ENCODE measurements around the gene USP10. TPM values are rescaled to one million over a fixed set of nuclear protein-coding genes. Genes with fewer than 3 reads are reported as not detected.

The USP10 gene
- total RNA-seq, 1 donor: 61.7 TPM

DNA sequence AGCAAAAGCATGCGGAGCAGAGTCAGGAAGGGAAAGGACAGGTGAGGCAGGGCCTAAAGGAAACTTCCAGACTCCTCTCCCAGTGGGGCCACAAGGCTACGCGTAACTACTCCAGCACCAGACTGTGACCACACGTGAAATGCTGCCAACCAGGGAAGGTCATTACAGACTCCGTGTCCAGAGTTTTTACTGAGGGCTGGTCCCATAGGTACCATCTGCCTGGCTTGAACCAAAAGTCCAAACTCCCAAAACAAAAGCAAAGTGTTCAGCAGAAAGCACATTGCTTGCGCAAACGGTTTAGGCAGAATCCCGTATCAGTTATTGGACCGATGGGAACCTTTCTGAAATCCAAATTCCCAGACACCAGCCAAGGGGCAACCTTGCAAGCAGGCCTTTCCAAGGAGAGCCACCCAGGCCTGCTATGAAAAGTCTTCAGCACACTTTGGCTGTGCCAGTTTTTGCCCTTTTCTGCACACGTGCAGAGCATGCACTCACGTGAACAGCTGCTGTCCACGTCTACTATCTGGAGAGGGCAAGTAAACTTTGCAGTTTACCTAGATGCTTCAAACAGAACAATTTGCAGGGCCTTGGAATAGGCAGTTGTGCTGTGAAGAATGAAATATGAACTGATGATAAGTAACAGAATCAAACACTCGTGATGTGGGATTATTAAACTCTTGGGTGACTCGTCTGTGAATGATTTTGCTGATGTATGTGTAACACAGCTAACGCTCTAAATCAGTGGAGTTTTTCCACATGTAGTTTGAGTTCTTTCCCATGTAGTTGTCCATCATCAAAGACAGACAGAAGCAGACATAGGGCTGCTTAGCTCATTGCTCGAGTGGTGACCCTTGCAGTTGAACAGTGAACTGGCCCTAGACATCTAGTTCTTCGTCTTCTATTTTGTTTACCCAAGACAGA, 61.9 kb downstream of the USP10 start:
- no peak overlapping the region for H3K4me3 ChIP-seq (ENCODE audit: low read depth, low read length)
- DNase-seq (ENCODE audit: low read depth): peak; percentile 49

DNA sequence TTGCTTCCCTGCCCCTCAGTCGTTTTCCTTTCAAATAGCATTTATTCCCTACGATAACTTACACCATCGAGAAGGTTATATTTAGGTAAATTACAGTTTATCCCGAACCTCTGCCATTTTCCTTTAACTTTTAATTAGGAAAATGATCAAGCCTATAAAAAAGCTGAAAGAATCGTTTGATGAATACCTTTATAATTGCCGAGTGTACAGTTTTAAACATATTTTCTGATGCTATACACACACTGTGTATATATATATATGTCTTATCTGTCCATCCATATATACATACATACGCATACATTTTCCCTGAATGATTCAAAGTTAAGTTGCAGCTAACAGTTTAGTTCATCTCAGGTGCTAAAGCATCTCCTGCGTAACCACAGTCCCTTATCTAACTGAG, 63.4 kb downstream of the USP10 start:
- no peak for DNase-seq (ENCODE audit: low read depth)
- no peak for TF ChIP-seq CTCF (IDR thresholded peaks at IDR 0.05; ENCODE audit: insufficient read depth, low read length)
- no peak overlapping the region for H3K4me3 ChIP-seq (ENCODE audit: low read depth, low read length)

More for the DNA sequence above, 61.9 kb downstream of the USP10 start:
- no peak for TF ChIP-seq CTCF (IDR thresholded peaks at IDR 0.05; ENCODE audit: insufficient read depth, low read length)

GRCh38 chr16:84763629-84764028, 63.8 kb downstream of the USP10 start:
- no peak for TF ChIP-seq CTCF (IDR thresholded peaks at IDR 0.05; ENCODE audit: insufficient read depth, low read length)
- no peak overlapping the region for H3K4me3 ChIP-seq (ENCODE audit: low read depth, low read length)
- no peak for DNase-seq (ENCODE audit: low read depth)

DNA sequence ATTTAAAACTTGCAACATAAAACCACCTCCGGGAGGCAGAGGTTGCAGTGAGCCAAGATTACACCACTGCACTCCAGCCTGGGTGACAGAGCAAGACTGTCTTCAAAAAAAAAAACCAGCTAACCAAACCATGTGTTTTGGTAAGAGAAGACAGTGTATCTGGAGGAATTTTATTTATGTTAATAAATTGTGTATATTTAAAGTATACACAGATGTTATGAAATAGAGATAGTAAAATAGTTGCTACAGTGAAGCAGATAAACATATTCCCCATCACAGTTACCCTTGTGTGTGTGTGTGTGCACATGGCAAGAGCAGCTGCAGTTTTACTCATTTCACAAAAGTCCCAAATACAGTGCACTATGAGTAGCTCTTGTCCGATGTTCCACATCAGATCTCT, 65.2 kb downstream of the USP10 start:
- TF ChIP-seq CTCF (IDR thresholded peaks at IDR 0.05; ENCODE audit: insufficient read depth, low read length): no peak
- DNase-seq (ENCODE audit: low read depth): no peak
- no peak overlapping the region for H3K4me3 ChIP-seq (ENCODE audit: low read depth, low read length)

DNA sequence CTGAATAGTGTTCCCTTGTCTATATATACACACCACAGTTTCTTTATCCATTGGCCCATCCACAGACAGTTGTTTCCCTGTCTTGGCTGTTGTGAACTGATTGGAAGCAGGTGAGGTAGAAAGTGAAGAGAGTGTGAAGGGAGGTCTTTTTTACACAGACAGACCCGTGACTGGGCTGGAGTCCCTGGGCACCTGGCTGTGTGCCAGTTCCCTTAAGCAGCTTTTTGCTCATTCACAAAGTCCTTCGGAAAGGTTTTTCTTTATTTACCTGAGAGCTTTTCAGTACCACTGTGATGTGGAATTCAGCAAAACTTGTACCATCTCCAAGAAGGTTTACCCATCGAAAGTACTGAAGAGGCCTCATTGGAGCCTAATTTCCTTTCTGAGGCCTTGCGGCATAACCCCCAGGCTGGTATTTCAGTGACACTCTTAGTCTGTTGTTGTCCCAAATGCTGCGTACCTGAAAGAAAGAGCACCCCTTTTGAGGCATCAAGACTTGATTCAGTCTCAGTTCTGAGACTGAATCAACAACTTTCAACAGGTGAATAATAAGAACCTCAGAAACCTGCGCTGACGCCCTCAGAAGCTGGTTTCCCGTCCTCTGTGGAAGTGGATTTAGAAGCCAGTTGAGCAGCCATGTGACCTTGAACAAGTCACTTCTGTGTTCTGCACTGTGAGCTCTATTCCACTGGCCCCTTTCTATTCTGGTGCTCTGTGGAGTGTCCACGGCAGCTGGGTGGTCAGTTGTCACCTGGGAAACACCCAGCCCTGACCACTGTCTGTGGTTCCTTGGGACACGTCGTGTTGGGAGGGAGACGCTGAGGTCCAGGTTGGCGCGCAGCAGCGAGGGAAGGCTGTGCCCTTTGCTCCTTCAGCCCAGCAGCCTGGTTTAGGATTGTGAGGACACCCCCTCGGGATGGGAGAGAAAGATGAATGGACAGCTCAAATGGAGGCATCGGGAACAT, 66.1 kb downstream of the USP10 start:
- TF ChIP-seq CTCF (IDR thresholded peaks at IDR 0.05; ENCODE audit: insufficient read depth, low read length): no peak
- H3K4me3 ChIP-seq (ENCODE audit: low read depth, low read length): no peak overlapping the region
- no peak for DNase-seq (ENCODE audit: low read depth)

DNA sequence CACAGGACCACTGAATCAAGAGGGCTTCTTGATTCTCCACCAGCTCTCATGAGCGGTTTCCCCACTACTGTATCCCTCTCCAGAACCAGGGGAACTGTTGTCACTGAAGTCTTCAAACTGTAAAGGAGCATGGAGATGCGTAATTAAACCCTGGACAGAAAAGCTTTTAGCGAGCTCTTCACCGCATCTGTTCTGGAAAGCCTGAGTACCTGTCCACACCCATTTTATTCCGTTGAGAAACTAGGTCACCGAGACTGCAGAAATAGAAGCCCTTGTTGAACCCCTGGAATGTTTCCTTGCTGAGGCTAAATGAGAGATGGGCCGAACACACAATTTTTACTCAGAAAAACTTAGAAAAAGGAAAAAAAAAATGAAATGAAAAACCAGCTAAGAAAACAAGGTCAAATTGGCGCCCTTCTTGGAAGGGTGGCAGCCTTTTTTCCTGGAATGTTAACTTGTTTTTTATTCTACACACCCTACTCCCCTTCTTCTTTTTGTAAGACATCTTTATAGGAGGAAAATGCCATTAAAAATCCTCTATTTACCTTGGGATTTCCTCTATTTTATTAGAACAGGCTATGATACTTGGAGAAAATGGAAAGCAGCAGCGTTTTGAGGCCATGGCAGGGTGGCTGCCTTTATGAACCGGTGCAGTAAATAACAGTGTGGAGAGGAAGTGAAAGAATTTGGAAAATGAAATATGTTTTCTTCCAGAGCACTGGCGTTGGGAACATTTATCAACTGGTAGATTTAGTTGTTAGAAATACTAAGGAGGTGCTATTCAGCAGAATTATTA, 67.4 kb downstream of the USP10 start:
- H3K4me3 ChIP-seq (ENCODE audit: low read depth, low read length): no peak overlapping the region
- no peak for TF ChIP-seq CTCF (IDR thresholded peaks at IDR 0.05; ENCODE audit: insufficient read depth, low read length)
- DNase-seq (ENCODE audit: low read depth): no peak

Measured in fibroblast of the aortic adventitia (primary cell).